ENCODE measurements around the gene IL36RN. TPM values are rescaled to one million over a fixed set of nuclear protein-coding genes. Genes with fewer than 3 reads are reported as not detected.

Gene IL36RN
- total and polyA plus RNA-seq, 12 donors, result not detected

DNA sequence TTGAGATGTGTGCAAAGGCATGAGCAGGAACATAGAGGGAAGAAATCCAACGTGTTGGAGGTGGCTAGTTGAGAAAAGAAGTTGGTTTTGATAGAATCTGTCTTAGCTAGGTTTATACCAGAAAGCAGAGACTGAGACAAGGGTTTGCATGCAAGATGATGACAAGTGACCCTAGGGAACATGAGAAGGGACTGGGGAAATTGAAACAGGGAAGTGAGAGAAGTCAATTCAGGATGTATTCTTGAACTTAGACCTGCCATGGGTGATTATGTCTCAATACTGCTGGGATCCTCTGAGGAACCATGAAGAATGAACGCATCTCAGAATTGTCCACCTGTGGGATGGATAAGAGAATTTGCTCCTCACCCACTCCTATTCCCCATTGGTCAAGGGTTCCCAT is 33.3 kb upstream of the IL36RN start:
- H3K27me3 ChIP-seq, result peaks cover 0 to 54% (median 37%) of the 10 kb centered on the region in 7 donors
- WGBS, 2 donors, result 52 to 66% methylated on average over 2 of the region's 2 CpGs
- intact Hi-C loops (cut with DNase I), result no loop called here
- H3K27ac ChIP-seq, result no peak overlapping the region
- no peaks in the 10 kb centered on the region for H3K4me1 ChIP-seq
- ATAC-seq (no peak), DNase-seq (no peak)
- H3K4me3 ChIP-seq, result no peak overlapping the region
- no peaks in the 10 kb centered on the region for H3K9me3 ChIP-seq
- H3K36me3 ChIP-seq, result no peaks in the 10 kb centered on the region
- TF ChIP-seq, protein P1, sequence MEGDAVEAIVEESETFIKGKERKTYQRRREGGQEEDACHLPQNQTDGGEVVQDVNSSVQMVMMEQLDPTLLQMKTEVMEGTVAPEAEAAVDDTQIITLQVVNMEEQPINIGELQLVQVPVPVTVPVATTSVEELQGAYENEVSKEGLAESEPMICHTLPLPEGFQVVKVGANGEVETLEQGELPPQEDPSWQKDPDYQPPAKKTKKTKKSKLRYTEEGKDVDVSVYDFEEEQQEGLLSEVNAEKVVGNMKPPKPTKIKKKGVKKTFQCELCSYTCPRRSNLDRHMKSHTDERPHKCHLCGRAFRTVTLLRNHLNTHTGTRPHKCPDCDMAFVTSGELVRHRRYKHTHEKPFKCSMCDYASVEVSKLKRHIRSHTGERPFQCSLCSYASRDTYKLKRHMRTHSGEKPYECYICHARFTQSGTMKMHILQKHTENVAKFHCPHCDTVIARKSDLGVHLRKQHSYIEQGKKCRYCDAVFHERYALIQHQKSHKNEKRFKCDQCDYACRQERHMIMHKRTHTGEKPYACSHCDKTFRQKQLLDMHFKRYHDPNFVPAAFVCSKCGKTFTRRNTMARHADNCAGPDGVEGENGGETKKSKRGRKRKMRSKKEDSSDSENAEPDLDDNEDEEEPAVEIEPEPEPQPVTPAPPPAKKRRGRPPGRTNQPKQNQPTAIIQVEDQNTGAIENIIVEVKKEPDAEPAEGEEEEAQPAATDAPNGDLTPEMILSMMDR (IDR thresholded peaks at IDR 0.05), result no peak

DNA sequence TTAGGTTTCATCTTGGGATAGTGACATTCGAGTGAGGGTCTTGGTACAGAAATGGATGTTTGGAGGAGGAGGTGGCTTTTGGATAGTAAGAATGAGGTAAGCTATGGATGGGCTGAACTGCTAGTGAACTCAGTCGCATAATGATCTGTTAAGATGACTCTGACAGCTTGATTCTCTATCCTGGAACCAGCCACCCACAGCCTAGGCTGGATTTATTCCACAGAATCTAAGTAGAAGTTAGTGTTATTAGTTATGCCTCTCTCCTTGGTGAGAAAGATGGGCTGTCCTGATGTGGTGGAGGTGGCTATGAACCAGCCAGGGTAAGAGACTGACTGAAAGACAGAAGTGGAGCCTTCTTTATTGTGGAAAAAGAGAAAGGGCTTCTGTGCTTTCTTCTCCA is 31.3 kb upstream of the IL36RN start:
- Histone ChIP-seq H3K27ac (no peak overlapping the region), H3K27me3 (peaks cover 0 to 54% (median 37%) of the 10 kb centered on the region in 7 donors), H3K36me3 (no peaks in the 10 kb centered on the region), H3K4me1 (no peaks in the 10 kb centered on the region), H3K9me3 (no peaks in the 10 kb centered on the region), H3K4me3 (no peak overlapping the region)
- TF ChIP-seq, protein P1 (IDR thresholded peaks at IDR 0.05), result no peak
- DNase-seq (no peak), ATAC-seq (no peak)
- intact Hi-C loops (cut with DNase I), result no loop called here
- 69 to 73% methylated on average over 2 of the region's 2 CpGs for WGBS, 2 donors

DNA sequence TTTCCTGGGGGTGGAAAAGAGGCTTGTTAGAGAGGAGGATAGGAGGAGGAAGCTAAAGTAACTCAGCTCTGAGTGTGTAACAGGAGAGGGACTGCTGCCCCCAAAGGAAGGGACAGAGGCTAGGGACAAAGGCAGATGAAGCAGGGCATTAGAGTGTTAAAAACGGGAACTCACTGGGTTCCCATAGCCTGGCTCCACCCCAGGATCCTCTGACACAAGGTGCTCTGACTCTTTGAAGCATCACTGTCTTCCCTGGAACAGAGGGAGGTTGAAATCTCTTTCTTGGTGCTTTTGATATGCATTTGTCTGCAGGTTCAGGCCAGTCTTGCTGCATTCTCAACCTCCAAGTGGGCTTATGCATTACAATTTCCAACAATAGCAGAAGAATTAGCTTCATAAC is 30.9 kb upstream of the IL36RN start:
- TF ChIP-seq, protein P1 (IDR thresholded peaks at IDR 0.05), result no peak
- WGBS, 2 donors, result 10 to 14% methylated on average over 1 of the region's 1 CpG
- no peak for ATAC-seq

DNA sequence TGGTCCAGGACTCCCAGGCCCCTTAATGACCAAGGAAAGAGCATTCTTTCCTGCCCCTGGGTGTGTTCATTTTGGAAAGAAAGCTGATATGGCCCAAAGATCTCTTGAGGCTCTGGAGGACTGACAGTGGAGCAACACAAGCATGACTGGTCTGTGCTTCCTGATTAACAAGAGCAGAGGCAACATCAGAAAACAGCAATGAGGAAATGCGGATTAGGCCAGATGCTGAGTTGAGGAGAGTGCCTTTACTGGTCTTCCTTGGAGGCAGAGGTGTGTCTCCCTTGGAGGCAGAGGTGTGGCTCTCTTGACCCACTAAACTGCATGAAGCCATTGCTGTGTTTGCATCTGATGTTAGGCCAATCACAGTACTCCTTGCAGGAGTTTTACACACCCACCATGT is 26.3 kb upstream of the IL36RN start:
- DNase-seq (no peak), ATAC-seq (no peak)
- Histone ChIP-seq H3K36me3 (no peaks in the 10 kb centered on the region), H3K4me1 (no peaks in the 10 kb centered on the region), H3K9me3 (no peaks in the 10 kb centered on the region), H3K4me3 (no peak overlapping the region), H3K27me3 (peaks cover 0 to 39% (median 18%) of the 10 kb centered on the region in 7 donors), H3K27ac (no peak overlapping the region)
- TF ChIP-seq, protein P1 (IDR thresholded peaks at IDR 0.05), result no peak
- 80 to 86% methylated on average over 1 of the region's 1 CpG for WGBS, 2 donors
- intact Hi-C loops (cut with DNase I), result no loop called here

More for the DNA sequence above, 30.9 kb upstream of the IL36RN start:
- intact Hi-C loops (cut with DNase I), result no loop called here
- no peaks in the 10 kb centered on the region for H3K36me3 ChIP-seq
- no peak for DNase-seq
- no peak overlapping the region for H3K4me3 ChIP-seq
- no peak overlapping the region for H3K27ac ChIP-seq
- no peaks in the 10 kb centered on the region for H3K4me1 ChIP-seq
- peaks cover 0 to 54% (median 37%) of the 10 kb centered on the region in 7 donors for H3K27me3 ChIP-seq
- H3K9me3 ChIP-seq, result no peaks in the 10 kb centered on the region
